ENCODE measurements around the gene SLC1A2. TPM values are rescaled to one million over a fixed set of nuclear protein-coding genes. Genes with fewer than 3 reads are reported as not detected.

Gene SLC1A2
- total and polyA plus RNA-seq, 2 donors (not counting 1 experiment from before 2014, with no cell fraction given), result 1.2 to 7.6 TPM

DNA sequence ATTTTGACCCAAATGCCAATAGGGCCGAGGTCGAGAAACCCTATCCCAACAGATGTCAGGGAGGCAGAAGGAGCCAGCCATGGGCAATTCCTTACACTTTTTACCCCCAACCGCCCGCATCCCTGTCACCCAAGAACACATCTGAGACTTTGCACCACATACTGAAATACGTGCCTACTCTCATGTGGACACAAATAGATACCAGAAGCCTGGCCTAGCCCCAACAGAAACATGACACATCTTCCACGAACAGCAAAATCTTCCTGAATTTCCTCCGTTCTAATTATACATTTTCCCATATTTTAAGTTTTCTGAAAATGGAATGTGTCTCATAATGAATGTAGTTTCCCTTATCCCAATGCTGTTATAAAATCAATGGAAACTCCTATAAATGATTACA, 64.7 kb downstream of the SLC1A2 start:
- no peaks in the 10 kb centered on the region for H3K9me3 ChIP-seq (ENCODE audit: control insufficient read depth, insufficient read depth, low read depth, low read length)
- H2AFZ ChIP-seq (ENCODE audit: low read length), result no peak overlapping the region
- H3K36me3 ChIP-seq (ENCODE audit: control insufficient read depth, insufficient read depth, low read length), result no peaks in the 10 kb centered on the region
- H3K79me2 ChIP-seq (ENCODE audit: control insufficient read depth, insufficient read depth, low read length), result no peaks in the 10 kb centered on the region
- H3K27me3 ChIP-seq (ENCODE audit: control insufficient read depth, insufficient read depth, low read length), result no peaks in the 10 kb centered on the region
- TF ChIP-seq, protein P1, sequence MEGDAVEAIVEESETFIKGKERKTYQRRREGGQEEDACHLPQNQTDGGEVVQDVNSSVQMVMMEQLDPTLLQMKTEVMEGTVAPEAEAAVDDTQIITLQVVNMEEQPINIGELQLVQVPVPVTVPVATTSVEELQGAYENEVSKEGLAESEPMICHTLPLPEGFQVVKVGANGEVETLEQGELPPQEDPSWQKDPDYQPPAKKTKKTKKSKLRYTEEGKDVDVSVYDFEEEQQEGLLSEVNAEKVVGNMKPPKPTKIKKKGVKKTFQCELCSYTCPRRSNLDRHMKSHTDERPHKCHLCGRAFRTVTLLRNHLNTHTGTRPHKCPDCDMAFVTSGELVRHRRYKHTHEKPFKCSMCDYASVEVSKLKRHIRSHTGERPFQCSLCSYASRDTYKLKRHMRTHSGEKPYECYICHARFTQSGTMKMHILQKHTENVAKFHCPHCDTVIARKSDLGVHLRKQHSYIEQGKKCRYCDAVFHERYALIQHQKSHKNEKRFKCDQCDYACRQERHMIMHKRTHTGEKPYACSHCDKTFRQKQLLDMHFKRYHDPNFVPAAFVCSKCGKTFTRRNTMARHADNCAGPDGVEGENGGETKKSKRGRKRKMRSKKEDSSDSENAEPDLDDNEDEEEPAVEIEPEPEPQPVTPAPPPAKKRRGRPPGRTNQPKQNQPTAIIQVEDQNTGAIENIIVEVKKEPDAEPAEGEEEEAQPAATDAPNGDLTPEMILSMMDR (conservative IDR thresholded peaks at IDR 0.05 in 1 of 2, IDR thresholded peaks at IDR 0.05 in 1 of 2; ENCODE audit: low read depth in 1 of 2, low read length in 2 of 2), result no peak
- TF ChIP-seq EZH2 (IDR thresholded peaks at IDR 0.05; ENCODE audit: low read length, missing control alignments), result no peak
- H3K4me2 ChIP-seq (ENCODE audit: extremely low read depth, insufficient read depth, low read length), result no peak overlapping the region
- no peak overlapping the region for H3K9ac ChIP-seq (ENCODE audit: insufficient read depth, low read length)
- DNase-seq (ENCODE audit: low read depth in 2 of 2), result no peak
- H3K27ac ChIP-seq (ENCODE audit: insufficient read depth, low read length), result no peak overlapping the region
- H3K4me1 ChIP-seq (ENCODE audit: control insufficient read depth, extremely low read depth, insufficient read depth, low read length), result peaks cover 9% of the 10 kb centered on the region
- no peak overlapping the region for H3K4me3 ChIP-seq (replicated peaks in 1 of 4; ENCODE audit: control extremely low read depth in 1 of 4, insufficient read depth in 1 of 4, low read depth in 3 of 4, low read length in 4 of 4)
- no peaks in the 10 kb centered on the region for H4K20me1 ChIP-seq (ENCODE audit: control insufficient read depth, extremely low read depth, insufficient read depth, low read length)

DNA sequence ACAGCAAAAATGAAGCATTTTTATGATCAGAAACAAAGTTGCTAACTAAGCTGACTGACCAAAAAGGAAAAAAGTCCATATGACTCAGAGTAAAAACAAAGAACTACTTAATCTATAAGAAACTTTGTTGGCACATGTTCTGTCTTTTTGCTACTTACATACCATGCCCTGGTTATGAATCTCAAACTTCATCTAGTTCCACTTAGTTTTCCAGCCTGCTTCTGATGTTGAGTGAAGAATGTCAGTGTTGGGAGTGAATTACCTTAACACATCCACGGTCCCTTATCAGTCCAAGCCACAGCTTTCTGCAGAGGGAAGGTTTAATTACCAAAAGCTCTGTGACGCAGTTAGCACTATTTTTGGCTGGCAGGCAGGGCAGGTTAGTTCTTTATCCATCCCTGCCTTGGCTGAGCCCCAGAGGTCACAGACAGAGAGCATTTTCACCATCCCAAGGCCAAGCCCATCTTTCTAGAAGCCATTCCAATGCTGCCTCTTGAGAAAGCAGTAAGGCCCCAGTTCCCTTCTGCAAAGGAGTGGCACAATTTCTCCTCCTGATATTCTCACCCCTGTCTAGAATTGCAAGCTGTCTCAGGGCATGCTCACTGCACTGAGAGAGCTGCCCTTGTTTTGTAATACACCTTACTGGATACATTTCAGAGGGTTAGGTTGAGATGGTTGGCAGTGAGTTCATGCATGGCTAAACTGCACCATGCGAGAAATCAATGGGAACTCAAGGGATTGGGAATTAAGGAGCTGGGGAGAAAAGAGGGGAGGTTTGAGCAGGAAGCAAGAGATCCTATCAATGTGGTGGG, 67.1 kb downstream of the SLC1A2 start:
- Histone ChIP-seq H3K9ac (ENCODE audit: insufficient read depth, low read length) (no peak overlapping the region), H2AFZ (ENCODE audit: low read length) (no peak overlapping the region), H3K36me3 (ENCODE audit: control insufficient read depth, insufficient read depth, low read length) (no peaks in the 10 kb centered on the region), H3K79me2 (ENCODE audit: control insufficient read depth, insufficient read depth, low read length) (no peaks in the 10 kb centered on the region), H3K4me3 (replicated peaks in 1 of 4; ENCODE audit: control extremely low read depth in 1 of 4, insufficient read depth in 1 of 4, low read depth in 3 of 4, low read length in 4 of 4) (no peak overlapping the region), H3K4me1 (ENCODE audit: control insufficient read depth, extremely low read depth, insufficient read depth, low read length) (peaks cover 2% of the 10 kb centered on the region), H3K9me3 (ENCODE audit: control insufficient read depth, insufficient read depth, low read depth, low read length) (no peaks in the 10 kb centered on the region), H4K20me1 (ENCODE audit: control insufficient read depth, extremely low read depth, insufficient read depth, low read length) (no peaks in the 10 kb centered on the region), H3K27me3 (ENCODE audit: control insufficient read depth, insufficient read depth, low read length) (no peaks in the 10 kb centered on the region), H3K4me2 (ENCODE audit: extremely low read depth, insufficient read depth, low read length) (no peak overlapping the region), H3K27ac (ENCODE audit: insufficient read depth, low read length) (no peak overlapping the region)
- TF ChIP-seq, protein P1 (conservative IDR thresholded peaks at IDR 0.05 in 1 of 2, IDR thresholded peaks at IDR 0.05 in 1 of 2; ENCODE audit: low read depth in 1 of 2, low read length in 2 of 2), result no peak
- no peak for TF ChIP-seq EZH2 (IDR thresholded peaks at IDR 0.05; ENCODE audit: low read length, missing control alignments)
- peak; percentile 80 to 84 for DNase-seq (ENCODE audit: low read depth in 2 of 2)

GRCh38 chr11:35349897-35350296, 69.5 kb downstream of the SLC1A2 start:
- Histone ChIP-seq H3K36me3 (ENCODE audit: control insufficient read depth, insufficient read depth, low read length) (no peaks in the 10 kb centered on the region), H3K9ac (ENCODE audit: insufficient read depth, low read length) (no peak overlapping the region), H3K4me2 (ENCODE audit: extremely low read depth, insufficient read depth, low read length) (no peak overlapping the region), H3K27ac (ENCODE audit: insufficient read depth, low read length) (no peak overlapping the region), H3K79me2 (ENCODE audit: control insufficient read depth, insufficient read depth, low read length) (no peaks in the 10 kb centered on the region), H3K4me3 (replicated peaks in 1 of 4; ENCODE audit: control extremely low read depth in 1 of 4, insufficient read depth in 1 of 4, low read depth in 3 of 4, low read length in 4 of 4) (no peak overlapping the region), H3K9me3 (ENCODE audit: control insufficient read depth, insufficient read depth, low read depth, low read length) (no peaks in the 10 kb centered on the region), H2AFZ (ENCODE audit: low read length) (no peak overlapping the region), H4K20me1 (ENCODE audit: control insufficient read depth, extremely low read depth, insufficient read depth, low read length) (no peaks in the 10 kb centered on the region), H3K4me1 (ENCODE audit: control insufficient read depth, extremely low read depth, insufficient read depth, low read length) (no peaks in the 10 kb centered on the region), H3K27me3 (ENCODE audit: control insufficient read depth, insufficient read depth, low read length) (no peaks in the 10 kb centered on the region)
- TF ChIP-seq, protein P1 (conservative IDR thresholded peaks at IDR 0.05 in 1 of 2, IDR thresholded peaks at IDR 0.05 in 1 of 2; ENCODE audit: low read depth in 1 of 2, low read length in 2 of 2), result no peak
- TF ChIP-seq EZH2 (IDR thresholded peaks at IDR 0.05; ENCODE audit: low read length, missing control alignments), result no peak
- no peak for DNase-seq (ENCODE audit: low read depth in 2 of 2)
